GM12872 (cell line): Measurements from ENCODE around the gene RARB.

Experiments used
- CTCF ChIP-seq: IDR thresholded peaks from 3 replicates; pipeline ENCODE4 v1.5.1; 2011; ENCODE audit warnings: low read depth, mild to moderate bottlenecking, low read length, moderate library complexity; ENCODE audit not compliant: insufficient read depth

The RARB gene

GRCh38 chr3:25586553-25586952 lies 158.5 kb downstream of the RARB start:
- no peak for TF ChIP-seq CTCF

DNA sequence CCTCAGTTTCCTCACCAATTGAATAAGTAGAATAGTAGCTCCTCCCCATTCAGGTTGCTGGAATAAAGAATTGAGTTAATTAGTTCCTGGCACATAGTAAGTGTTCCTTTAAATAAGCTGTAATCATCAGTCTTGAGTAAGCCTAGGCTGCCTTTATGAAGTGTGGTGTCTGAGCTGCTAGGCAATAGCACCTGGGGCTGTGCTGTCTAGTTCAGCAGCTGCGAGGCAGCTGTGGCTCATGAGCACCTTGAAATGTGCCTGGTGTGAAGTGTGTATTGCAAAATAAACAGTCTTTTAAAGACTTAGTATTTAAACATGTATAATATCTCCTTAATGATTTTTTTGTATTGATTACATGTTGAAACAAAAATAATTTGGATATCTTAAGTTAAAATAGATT lies 159.0 kb downstream of the RARB start:
- TF ChIP-seq CTCF: no peak

DNA sequence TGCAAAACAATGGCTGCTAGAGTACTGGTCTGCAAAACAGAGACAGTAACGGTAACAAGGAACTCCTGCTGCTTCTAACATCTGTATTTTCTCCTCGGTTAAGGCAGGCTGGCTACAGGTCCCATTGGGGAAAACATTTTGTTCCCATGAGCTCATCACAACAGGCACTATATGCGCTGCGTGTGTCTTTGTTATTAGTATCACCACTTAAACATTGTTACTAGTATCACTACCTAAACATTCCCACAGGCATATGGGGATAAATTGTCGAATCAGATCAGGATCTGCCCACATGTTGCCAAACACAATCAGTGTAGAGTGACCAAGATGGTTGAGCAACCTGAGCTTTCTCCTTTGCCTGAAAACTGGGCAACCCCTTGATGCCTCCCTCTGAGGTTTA lies 159.5 kb downstream of the RARB start:
- TF ChIP-seq CTCF: no peak

- TF ChIP-seq CTCF: no peak
Measured at GRCh38 chr3:25587975-25588374, 159.9 kb downstream of the RARB start.

DNA sequence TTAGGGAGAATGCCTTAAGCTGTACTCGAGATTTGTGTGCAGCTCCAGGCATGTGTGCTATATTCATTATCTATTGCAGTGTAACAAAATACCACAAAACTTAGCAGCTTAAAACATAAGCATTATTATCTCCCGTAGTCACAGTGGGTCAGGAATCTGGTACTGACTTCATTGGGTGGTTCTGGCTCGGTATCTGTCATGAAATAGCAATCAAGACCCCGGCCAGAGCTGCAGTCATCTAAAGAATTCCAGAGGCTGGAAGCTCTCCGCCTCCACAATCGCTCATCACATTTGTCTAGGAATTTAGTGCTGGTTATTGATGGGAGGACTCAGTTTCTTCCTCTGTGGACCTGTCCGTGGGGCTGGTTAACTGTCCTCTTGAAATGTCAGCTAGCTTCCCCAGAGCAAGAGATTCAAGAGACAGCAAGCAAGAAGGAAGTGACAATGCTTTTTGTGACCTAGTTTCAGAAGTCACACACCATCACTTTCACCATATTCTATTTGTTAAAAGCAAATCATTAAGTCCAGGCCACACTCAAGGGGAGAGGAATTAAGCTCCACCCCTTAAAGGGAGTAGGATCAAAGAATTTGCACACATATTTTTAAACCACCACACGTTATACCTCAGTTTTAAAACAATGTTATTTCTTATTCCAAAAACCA lies 160.5 kb downstream of the RARB start:
- TF ChIP-seq CTCF: no peak

- TF ChIP-seq CTCF: no peak
Measured at GRCh38 chr3:25589104-25589782, 161.2 kb downstream of the RARB start.

DNA sequence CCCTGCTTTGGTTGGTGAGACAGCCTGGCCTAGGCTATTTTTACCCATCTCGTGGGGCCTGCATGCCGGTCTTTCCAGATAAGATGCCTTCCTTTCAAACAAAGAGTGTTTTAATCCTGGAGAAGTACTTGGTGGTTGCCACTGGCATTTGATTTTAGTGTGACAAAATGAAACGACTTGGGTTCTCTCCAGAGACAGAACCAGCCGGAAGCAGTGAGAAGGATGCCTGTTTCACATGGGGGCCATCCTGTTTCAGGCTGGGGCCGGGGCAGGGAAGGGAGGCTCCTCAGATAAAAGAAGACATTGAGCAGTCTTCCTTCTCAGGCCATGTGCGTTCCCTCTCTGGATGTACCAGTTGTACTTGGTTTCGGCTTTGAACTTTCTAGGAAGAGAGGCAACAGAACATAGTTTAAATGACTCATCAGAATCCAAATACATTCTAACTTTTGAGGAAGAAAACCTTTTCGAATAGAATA lies 161.8 kb downstream of the RARB start:
- TF ChIP-seq CTCF: no peak
